ENCODE data around the gene TBCC. TPM values are rescaled to one million over a fixed set of nuclear protein-coding genes. Genes with fewer than 3 reads are reported as not detected.
"Not testable (repeated sequence)": the region's sequence is repeated elsewhere in the genome, so short reads cannot be mapped to it uniquely, and the experiment has no call there.

TBCC gene
- total RNA-seq, 6 experiments from 2014 or later: 20.6 to 25.2 (median 22.5) TPM

GRCh38 chr6:42708096-42708495 lies 37.8 kb downstream of the TBCC start:
- peaks cover 16% of the 10 kb centered on the region for H3K36me3 Mint-ChIP-seq (ENCODE audit: low read depth)

GRCh38 chr6:42707595-42707994 lies 38.3 kb downstream of the TBCC start:
- Mint-ChIP-seq H3K9me3 (peaks cover 11% of the 10 kb centered on the region), H3K27ac (no peak overlapping the region), H3K4me1 (ENCODE audit: low read depth) (no peaks in the 10 kb centered on the region; the same call in 1 of the 2 replicates), H3K36me3 (ENCODE audit: low read depth) (peaks cover 16% of the 10 kb centered on the region), H3K4me3 (no peak overlapping the region), H3K27me3 (ENCODE audit: insufficient read depth) (peaks cover 3% of the 10 kb centered on the region; the same call in 1 of the 2 replicates)
- DNase-seq: no peak
- TF ChIP-seq, protein P1, sequence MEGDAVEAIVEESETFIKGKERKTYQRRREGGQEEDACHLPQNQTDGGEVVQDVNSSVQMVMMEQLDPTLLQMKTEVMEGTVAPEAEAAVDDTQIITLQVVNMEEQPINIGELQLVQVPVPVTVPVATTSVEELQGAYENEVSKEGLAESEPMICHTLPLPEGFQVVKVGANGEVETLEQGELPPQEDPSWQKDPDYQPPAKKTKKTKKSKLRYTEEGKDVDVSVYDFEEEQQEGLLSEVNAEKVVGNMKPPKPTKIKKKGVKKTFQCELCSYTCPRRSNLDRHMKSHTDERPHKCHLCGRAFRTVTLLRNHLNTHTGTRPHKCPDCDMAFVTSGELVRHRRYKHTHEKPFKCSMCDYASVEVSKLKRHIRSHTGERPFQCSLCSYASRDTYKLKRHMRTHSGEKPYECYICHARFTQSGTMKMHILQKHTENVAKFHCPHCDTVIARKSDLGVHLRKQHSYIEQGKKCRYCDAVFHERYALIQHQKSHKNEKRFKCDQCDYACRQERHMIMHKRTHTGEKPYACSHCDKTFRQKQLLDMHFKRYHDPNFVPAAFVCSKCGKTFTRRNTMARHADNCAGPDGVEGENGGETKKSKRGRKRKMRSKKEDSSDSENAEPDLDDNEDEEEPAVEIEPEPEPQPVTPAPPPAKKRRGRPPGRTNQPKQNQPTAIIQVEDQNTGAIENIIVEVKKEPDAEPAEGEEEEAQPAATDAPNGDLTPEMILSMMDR (IDR thresholded peaks at IDR 0.05): no peak

More at GRCh38 chr6:42708096-42708495, 37.8 kb downstream of the TBCC start:
- Mint-ChIP-seq H3K4me3 (no peak overlapping the region), H3K27me3 (ENCODE audit: insufficient read depth) (peaks cover 3% of the 10 kb centered on the region; the same call in 1 of the 2 replicates), H3K4me1 (ENCODE audit: low read depth) (no peaks in the 10 kb centered on the region), H3K27ac (no peak overlapping the region), H3K9me3 (peaks cover 12% of the 10 kb centered on the region)
- DNase-seq: no peak
- TF ChIP-seq, protein P1 (IDR thresholded peaks at IDR 0.05): no peak

GRCh38 chr6:42704937-42705374 lies 40.9 kb downstream of the TBCC start:
- Mint-ChIP-seq H3K4me3 (no peak overlapping the region), H3K27ac (no peak overlapping the region), H3K36me3 (ENCODE audit: low read depth) (peaks cover 7% of the 10 kb centered on the region; the same call in 1 of the 2 replicates)

DNA sequence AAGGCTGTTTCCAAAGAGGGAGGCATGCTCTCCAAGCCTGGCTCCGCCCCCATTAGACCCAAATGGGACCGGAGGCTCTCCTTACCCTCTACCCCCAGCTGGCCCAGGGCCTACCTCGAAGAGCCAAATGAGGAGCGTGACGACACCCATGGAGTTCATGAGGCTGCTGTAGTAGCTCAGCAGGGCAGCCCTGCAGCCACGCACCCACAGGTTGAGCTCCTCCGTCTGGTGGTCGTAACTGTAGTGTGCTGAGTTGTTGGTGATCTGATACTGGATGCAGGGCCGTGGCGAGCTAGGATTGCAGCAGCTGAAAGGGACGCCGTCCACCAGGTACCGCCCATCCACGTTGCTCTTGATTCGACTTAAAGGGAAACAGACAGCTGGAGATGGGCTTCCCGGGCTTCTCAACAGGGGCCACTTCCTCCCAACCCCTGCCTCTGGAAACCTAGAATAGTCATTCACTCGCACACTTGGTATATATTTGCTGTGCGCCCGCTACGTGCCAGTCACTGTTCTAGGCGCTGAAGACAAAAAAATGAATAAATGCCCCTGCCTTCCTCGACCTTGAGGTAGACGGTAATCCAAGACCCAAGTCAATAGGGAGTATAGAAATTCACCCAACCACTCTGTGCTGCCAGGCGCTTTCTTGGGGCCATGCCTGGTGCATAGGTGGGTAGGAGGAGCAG lies 41.5 kb downstream of the TBCC start:
- Mint-ChIP-seq H3K36me3 (ENCODE audit: low read depth) (peaks cover 7% of the 10 kb centered on the region; the same call in 1 of the 2 replicates), H3K27ac (no peak overlapping the region), H3K4me1 (ENCODE audit: low read depth) (peaks cover 21% of the 10 kb centered on the region), H3K4me3 (no peak overlapping the region), H3K27me3 (ENCODE audit: insufficient read depth) (peaks cover 3% of the 10 kb centered on the region; the same call in 1 of the 2 replicates), H3K9me3 (no peaks in the 10 kb centered on the region)
- TF ChIP-seq, protein P1 (IDR thresholded peaks at IDR 0.05): no peak
- DNase-seq: no peak

More at GRCh38 chr6:42704937-42705374, 40.9 kb downstream of the TBCC start:
- H3K27me3 Mint-ChIP-seq (ENCODE audit: insufficient read depth): peaks cover 3% of the 10 kb centered on the region; the same call in 1 of the 2 replicates
- no peak for DNase-seq
- no peaks in the 10 kb centered on the region for H3K9me3 Mint-ChIP-seq
- H3K4me1 Mint-ChIP-seq (ENCODE audit: low read depth): peaks cover 21% of the 10 kb centered on the region
- TF ChIP-seq, protein P1 (IDR thresholded peaks at IDR 0.05): no peak

DNA sequence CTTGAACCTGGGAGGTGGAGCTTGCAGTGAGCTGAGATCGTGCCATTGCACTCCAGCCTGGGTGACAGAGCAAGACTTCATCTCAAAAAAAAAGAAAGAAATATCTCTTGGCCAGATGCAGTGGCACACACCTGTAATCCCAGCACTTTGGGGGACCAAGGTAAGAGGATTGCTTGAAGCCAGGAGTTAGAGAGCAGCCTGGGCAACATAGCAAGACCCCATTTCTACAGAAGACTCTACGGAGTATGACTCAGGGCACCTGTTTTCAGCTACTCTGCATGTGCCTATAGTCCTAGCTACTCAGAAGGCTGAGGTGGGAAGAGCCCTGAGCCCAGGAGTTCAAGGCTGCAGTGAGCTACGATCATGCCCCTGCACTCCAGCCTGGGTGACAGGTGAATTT lies 43.1 kb downstream of the TBCC start:
- not testable (repeated sequence) for DNase-seq; H3K27me3 Mint-ChIP-seq (ENCODE audit: insufficient read depth)

GRCh38 chr6:42702200-42702599 lies 43.7 kb downstream of the TBCC start:
- Mint-ChIP-seq H3K4me1 (ENCODE audit: low read depth) (peaks cover 24% of the 10 kb centered on the region), H3K27me3 (ENCODE audit: insufficient read depth) (no peaks in the 10 kb centered on the region; the same call in 1 of the 2 replicates), H3K27ac (peak overlapping the region; percentile 68), H3K4me3 (peak overlapping the region; percentile 55), H3K36me3 (ENCODE audit: low read depth) (peaks cover 7% of the 10 kb centered on the region; the same call in 1 of the 2 replicates), H3K9me3 (no peaks in the 10 kb centered on the region)
- TF ChIP-seq, protein P1 (IDR thresholded peaks at IDR 0.05): no peak
- DNase-seq: peak; percentile 71

More for the DNA sequence above, 43.1 kb downstream of the TBCC start:
- not testable (repeated sequence) for H3K27ac Mint-ChIP-seq; H3K36me3 Mint-ChIP-seq (ENCODE audit: low read depth); H3K4me3 Mint-ChIP-seq; H3K9me3 Mint-ChIP-seq
- peaks cover 21% of the 10 kb centered on the region for H3K4me1 Mint-ChIP-seq (ENCODE audit: low read depth)

Data from HFFc6 (cell line).